Measurements from ENCODE around the gene PRR16.

GRCh38 chr5:120430572-120430971 lies 33.5 kb upstream of the PRR16 start:
- TF ChIP-seq CTCF (IDR thresholded peaks at IDR 0.05) (no peak), ZFX (IDR thresholded peaks at IDR 0.05; ENCODE audit: borderline replicate concordance) (no peak)

Data from 22Rv1 (cell line).